Measurements from ENCODE around the gene USP36.

USP36 gene

GRCh38 chr17:78808163-78808562 is 32.5 kb downstream of the USP36 start:
- no peak for DNase-seq

DNA sequence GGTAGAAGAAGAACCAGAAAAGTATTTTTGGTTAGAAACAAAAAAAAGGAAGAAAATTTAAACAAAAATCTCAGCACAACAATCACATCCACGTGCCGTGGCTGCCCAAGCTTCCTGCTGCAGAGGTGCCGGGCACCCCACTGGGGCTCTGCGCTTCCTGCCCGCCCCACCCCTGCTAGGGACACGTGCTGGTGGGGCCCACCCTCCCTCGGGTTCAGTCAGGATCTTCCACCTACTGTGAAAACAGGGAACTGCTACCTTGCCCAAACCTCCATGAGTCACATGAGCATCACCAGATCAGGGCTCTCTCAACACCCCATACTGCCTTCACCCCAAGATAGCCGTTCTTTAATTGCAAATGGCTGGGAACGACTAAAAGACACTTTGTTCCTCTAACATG is 34.2 kb downstream of the USP36 start:
- peak; percentile 73 for DNase-seq

- DNase-seq, result peak; percentile 51
Observed at GRCh38 chr17:78805301-78805700, 35.3 kb downstream of the USP36 start.

DNA sequence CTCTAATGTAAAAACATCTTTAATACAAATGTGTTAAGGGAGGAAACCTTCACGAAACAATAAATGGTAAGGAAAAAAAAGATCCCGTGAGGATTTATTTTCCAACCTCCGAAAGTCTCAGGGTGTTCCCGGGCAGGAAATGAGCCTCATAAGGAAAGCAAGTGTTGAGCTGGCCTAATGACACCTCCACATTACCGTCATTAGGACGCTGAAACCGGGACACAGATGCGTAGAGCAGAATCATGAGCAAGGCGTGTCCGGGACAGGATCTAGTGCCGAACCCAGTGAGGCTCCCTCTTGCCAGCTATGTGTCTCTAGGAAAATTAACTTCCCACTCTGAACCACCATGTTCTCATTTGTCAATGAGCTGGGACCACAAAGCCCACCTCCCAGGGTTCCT is 35.8 kb downstream of the USP36 start:
- no peak for DNase-seq

DNA sequence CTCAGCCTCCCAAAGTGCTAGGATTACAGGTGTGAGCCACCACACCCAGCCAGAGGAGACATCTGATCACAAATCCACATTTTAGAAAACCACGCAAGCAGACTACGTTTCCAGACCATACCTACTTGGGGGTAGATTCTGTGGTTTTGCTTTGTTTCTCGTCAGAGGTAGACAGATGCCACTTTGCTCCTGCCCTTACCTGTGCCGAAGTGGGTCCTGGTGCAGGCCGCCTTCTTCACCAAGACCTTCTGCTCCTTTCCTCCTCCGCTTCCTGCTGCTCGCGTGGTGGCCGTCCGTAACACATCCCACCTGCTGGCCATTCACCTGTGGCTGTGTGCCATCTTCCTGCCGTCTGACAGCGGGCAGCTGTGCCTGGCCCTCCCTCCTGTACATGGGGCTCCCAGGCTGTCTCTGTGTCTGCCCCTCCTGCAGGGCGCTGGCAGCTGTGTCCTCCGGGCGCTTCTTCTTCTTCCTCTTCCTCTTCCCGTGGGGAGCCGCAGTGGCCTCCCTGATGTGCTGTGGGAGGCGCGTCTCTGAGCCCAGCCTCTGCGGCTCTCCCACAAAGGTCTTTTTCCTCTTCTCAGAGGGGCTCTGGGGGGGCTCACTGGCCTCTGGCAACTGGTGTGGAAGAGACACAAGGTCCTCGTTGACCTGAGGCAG is 37.3 kb downstream of the USP36 start:
- DNase-seq, result no peak

GRCh38 chr17:78802459-78802858 is 38.2 kb downstream of the USP36 start:
- DNase-seq, result no peak

- DNase-seq, result no peak
Observed at GRCh38 chr17:78802008-78802407, 38.6 kb downstream of the USP36 start.

GRCh38 chr17:78800132-78800931 is 40.3 kb downstream of the USP36 start:
- DNase-seq, result no peak

DNA sequence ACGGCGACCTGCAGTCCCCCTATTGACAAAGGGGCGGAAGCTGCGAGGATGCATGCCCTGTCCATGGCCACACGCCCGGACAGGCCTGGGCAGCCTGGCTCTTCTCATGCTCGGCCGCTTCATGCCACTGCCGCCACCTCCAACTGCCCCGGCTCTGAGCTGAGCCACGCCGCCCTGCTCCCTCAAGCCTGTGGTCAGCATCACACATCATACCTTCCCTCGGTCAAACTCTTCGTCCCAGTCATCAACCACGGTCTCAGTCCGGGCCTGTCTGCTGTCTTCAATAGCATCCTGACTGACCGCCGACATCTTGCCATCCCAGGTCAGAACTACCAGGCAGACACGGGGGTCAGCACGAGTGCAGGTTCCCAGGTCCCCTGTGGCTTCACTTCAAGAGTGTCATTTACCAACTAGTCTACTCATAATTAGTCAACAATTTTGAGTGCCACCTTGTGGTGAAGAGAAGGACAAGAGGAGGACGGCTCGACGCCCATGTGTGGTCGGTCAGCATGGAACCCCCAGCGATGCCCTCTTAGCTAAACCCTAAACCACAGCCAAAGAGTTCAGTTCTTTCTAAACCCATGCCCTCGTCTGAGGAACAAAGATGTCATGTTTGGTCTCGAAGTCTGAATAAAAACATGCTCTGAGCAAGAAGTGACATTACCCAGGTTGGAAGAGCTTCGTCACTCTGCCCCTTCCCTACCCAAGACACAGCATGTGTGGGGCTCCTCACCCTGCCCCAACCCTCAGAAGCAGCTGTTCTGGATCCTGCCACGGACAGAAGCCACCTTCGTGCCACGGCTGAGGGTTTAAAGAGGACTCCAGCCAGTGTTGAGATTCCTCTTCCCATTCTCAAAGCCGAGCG is 41.7 kb downstream of the USP36 start:
- no peak for DNase-seq

DNA sequence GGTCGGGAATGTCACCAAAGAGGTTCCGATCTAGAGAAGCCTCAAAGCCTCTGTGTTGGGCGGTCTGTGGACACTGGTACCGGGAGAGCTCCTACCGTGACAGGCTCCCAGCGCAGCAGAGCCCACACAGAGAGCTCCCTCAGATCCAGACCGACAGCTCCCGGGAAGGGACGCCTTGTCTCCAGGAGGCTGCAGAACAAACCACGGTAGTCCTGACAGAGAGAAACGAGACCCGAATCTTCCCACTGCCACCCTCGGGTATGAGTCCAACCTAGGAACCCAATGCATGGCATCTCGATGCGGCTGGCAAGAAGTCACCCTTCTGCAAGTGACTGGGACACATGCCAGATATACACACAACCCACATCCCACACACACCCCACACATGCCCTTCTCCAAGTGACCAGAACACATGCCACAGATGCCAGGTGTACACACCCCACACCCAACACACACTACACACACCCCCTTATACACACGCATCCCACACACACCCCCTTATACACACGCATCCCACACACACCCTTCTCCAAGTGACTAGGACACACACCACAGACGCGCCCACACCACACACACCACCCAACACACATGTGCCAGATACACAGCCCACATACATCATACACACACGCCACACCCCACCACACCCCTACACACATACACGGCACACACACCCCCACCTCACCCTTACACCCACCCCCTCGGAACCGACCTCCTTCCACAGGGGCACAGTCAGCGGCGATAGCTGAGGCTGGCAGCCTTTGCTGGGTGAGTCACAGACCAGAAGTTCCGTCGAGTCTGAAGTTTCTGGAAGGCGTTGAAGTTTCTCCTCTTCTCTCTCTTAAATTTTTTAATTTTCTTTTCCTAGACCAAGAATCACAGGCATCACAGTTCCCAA is 42.7 kb downstream of the USP36 start:
- DNase-seq, result no peak

DNA sequence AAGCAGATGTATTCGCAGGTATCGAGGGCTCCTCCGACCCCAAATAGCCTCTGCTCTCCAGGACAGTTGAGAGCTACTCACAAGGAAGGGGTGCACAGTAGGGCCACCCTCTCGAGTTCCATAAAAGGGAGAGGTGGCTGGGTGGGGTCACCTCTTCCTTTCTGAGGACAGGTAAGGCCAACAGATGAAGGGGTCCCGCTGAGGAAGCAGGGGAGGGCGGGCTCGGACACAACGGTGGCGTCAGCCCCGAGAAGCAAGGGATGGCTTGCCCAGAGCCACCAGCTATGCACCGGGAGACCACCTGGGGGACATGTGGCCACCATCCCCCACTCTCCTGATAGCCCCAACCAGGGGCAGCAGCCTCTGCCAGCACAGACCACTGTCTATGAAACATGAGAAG is 43.4 kb downstream of the USP36 start:
- DNase-seq, result no peak

DNA sequence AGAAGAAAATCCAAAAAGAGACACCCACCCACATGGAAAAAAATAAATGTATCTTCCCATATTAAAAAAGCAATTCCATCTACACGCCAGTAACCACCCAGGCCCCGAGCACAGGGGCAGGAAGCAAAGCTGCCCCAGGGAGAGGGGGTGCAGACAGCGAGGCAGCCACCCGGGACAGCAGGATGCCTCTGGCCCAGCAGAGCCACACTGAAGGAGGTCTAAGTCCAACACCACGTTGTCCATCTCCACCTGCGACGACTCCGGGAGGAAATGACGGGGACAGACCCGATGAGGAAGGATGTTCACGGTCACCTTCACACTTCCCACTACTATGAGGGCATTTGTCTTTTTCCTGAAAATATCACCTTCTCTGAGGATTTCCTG is 44.1 kb downstream of the USP36 start:
- DNase-seq, result no peak

GRCh38 chr17:78795861-78796516 is 44.6 kb downstream of the USP36 start:
- no peak for DNase-seq

GRCh38 chr17:78794864-78795640 is 45.6 kb downstream of the USP36 start:
- no peak for DNase-seq

GRCh38 chr17:78794399-78794798 is 46.2 kb downstream of the USP36 start:
- no peak for DNase-seq

GRCh38 chr17:78793968-78794367 is 46.6 kb downstream of the USP36 start:
- no peak for DNase-seq

GRCh38 chr17:78793415-78793814 is 47.2 kb downstream of the USP36 start:
- DNase-seq, result no peak

DNA sequence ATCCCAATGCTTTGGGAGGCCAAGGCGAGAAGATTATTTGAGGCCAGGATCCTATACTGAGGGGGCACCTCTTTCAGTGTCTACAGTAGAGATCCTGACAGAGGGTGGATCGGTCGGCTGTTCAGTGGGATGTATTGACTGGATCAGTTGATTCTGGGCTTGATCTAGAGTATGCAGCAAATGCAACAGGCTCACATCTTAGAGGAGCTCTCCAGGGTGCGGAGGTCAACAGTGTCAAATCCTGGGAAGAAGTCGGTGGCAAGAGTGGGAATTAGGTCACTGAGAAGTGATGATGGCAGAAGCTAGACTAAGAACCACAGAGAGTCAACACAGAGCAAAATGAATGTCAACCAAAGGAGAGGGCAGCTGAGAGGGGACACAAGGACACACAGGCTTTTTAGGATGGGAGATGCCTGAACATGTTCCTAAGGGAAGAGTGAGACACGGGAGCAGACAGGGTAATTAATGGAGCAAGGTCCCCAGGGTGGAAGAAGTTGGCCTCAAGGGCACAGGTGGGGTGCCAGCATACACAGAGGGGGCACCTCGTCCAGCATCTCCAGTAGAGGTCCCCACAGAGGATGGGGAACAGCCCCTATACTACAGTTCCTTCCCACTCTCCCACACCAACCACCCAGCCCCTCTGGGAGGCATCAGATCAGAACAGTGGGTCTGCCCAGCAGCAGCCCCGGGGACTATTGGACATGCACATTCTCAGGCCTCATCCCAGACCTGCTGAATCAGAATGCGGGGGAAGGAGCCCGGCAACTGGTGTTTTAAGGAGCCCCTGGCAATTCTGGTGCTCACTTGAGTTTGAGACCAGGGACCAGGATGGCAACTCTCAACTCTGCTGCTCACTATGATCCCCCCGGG is 48.5 kb downstream of the USP36 start:
- DNase-seq, result no peak

DNA sequence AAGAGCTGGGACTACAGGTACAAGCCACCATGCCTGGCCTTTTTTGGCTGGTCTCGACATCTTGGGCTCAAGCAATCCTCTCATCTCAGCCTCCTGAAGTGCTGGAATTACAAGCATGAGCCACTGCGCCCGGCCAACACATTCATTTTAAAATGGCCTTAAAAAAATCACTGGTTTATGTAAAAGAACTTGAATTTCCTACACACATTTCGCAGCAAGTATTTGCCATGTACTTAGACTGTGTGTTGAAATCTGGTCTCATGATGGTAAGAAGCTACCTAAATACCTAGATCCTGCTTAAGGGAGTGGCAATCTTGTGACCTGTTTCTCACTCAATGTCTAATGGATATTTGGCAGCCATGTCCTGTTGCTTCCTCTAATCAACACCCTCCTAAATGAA is 50.1 kb downstream of the USP36 start:
- DNase-seq, result no peak

DNA sequence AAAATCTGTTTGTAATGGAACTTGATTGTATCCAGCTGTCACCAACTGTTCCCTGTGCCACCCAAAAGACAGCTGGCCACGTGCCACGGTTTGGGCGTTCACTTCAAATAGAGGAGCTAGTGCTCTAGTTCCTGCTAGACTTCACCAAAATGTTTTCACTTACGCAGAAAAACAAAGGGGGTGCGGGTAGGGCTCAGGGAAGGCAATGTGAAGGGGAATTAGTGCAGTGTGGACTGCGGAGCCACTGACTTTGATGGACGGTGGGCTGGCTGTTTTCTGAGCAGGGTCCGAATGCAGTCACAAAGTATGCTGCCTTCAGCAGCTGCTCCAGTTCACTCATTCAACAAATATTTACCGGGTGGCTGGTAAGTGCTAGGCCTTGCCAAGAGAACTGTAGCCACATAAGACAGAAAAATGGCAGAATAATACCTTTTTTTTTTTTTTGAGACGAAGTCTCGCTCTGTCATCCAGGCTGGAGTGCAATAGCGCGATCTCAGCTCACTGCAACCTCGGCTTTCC is 50.9 kb downstream of the USP36 start:
- peak; percentile 56 for DNase-seq
